PC-9 (cell line): ENCODE data around the gene ACVR1.

ENCODE experiments used
- EZH2 ChIP-seq: fragments of 200-600 bp; sonication (generic); IDR thresholded peaks from 2 replicates; pipeline ENCODE4 v1.8.0; 2017; ENCODE audit warnings: antibody characterized with exemption, low read depth
- TF ChIP-seq, protein P1 (sequence below): fragments of 200-600 bp; sonication (generic); conservative IDR thresholded peaks from 2 replicates; pipeline ENCODE4 v1.6.1; 2017; ENCODE audit warnings: mixed run types, antibody characterized with exemption, mild to moderate bottlenecking, moderate library complexity

DNA sequence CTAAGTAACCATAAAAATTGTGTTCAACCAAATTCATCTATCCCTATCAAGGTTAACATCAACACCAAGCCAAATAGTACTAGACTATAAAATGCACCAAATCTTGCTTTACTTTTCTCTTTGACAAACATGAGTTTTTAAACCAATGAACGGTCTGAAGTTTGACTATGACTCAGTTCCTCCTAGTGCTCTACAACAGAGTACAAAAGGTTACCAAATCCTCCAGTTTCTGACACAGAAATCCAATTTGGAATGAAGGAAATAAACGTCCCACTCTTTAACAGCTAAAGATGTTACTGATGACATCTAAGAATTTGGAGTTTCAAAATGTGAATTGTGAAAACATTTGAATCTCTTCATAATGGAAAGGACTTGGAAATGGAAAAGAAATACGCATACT, 11.8 kb upstream of the ACVR1 start:
- TF ChIP-seq, protein P1, sequence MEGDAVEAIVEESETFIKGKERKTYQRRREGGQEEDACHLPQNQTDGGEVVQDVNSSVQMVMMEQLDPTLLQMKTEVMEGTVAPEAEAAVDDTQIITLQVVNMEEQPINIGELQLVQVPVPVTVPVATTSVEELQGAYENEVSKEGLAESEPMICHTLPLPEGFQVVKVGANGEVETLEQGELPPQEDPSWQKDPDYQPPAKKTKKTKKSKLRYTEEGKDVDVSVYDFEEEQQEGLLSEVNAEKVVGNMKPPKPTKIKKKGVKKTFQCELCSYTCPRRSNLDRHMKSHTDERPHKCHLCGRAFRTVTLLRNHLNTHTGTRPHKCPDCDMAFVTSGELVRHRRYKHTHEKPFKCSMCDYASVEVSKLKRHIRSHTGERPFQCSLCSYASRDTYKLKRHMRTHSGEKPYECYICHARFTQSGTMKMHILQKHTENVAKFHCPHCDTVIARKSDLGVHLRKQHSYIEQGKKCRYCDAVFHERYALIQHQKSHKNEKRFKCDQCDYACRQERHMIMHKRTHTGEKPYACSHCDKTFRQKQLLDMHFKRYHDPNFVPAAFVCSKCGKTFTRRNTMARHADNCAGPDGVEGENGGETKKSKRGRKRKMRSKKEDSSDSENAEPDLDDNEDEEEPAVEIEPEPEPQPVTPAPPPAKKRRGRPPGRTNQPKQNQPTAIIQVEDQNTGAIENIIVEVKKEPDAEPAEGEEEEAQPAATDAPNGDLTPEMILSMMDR = no peak
- TF ChIP-seq EZH2 = no peak
